B cell (primary cell): Measurements from ENCODE around the gene CTNNBL1. TPM values are rescaled to one million over a fixed set of nuclear protein-coding genes. Genes with fewer than 3 reads are reported as not detected.

Experiments used
- ATAC-seq: fragments of 200-7000 bp; cut with Tn5 transposase; one replicate; pipeline ENCODE4 v1.10.0; 2021; ENCODE audit warnings: low read depth, mild to moderate bottlenecking, moderate number of reproducible peaks, moderate library complexity
- CTCF ChIA-PET: fragments of 350-600 bp; sonication (Branson Sonifier 250); formaldehyde crosslinking; loops from one replicate; lab custom pipeline; 2021; ENCODE audit warnings: antibody characterized with exemption, inconsistent platforms; lab: Charles Lee
- POLR2A ChIA-PET: fragments of 350-600 bp; sonication (Branson Sonifier 250); formaldehyde crosslinking; loops from one replicate; lab custom pipeline; 2021; ENCODE audit warnings: antibody characterized with exemption; lab: Charles Lee
- DNase-seq: peaks from one replicate; pipeline ENCODE4 v3.0.0; 2013
- H2AFZ ChIP-seq: 2 replicates; pipeline ENCODE4 v1.6.1; 2012; ENCODE audit warnings: mild to moderate bottlenecking, low read depth, low read length; ENCODE audit not compliant: insufficient read depth, poor library complexity, severe bottlenecking
- H3K27ac ChIP-seq, 2 donors: 1 replicate in 1 of 2; 2 replicates in 1 of 2; pipeline ENCODE4 v1.5.1; 2012 to 2013; ENCODE audit warnings: low read length in 2 of 2, mild to moderate bottlenecking in 2 of 2, moderate library complexity in 1 of 2
- H3K27me3 ChIP-seq, 4 experiments: fragments of 200-600 bp in 1 of 4; sonication (generic) in 1 of 4; replicated peaks in 1 of 4; 1 replicate in 2 of 4; 2 replicates in 2 of 4; pipeline versions ENCODE4 v1.6.1 to v1.7.0; 2013 to 2016; ENCODE audit warnings: low read length in 3 of 4, mild to moderate bottlenecking in 2 of 4, mixed read lengths in 1 of 4, moderate library complexity in 1 of 4; ENCODE audit not compliant: insufficient read depth in 4 of 4, control insufficient read depth in 3 of 4; ENCODE audit errors: control extremely low read depth in 1 of 4
- H3K36me3 ChIP-seq, 2 experiments: replicated peaks in 1 of 2; 1 replicate in 1 of 2; 2 replicates in 1 of 2; pipeline versions ENCODE4 v1.6.1 to v1.7.1; 2013; ENCODE audit warnings: low read length in 1 of 2; ENCODE audit not compliant: insufficient read depth in 2 of 2, control insufficient read depth in 1 of 2; ENCODE audit errors: control extremely low read depth in 1 of 2, extremely low read depth in 1 of 2
- H3K4me1 ChIP-seq, 2 donors: fragments of 200-600 bp in 1 of 2; sonication (generic) in 1 of 2; 1 replicate in 1 of 2; 2 replicates in 1 of 2; pipeline versions ENCODE4 v1.5.1 to v1.6.1; 2013 to 2017; ENCODE audit warnings: low read length in 2 of 2; ENCODE audit not compliant: control insufficient read depth in 2 of 2, insufficient read depth in 2 of 2
- H3K4me2 ChIP-seq: replicated peaks from 2 replicates; pipeline ENCODE3; 2012; ENCODE audit warnings: mild to moderate bottlenecking, low read depth, low read length; ENCODE audit not compliant: poor library complexity, severe bottlenecking
- H3K4me3 ChIP-seq, 5 experiments: fragments of 200-600 bp in 1 of 5; sonication (generic) in 1 of 5; 1 replicate in 3 of 5; 2 replicates in 2 of 5; pipeline versions ENCODE4 v1.5.1 to v1.7.0; 2011 to 2016; ENCODE audit warnings: low read length in 4 of 5, mild to moderate bottlenecking in 4 of 5, low read depth in 2 of 5, control low read depth in 1 of 5, moderate library complexity in 1 of 5; ENCODE audit not compliant: insufficient read depth in 1 of 5; ENCODE audit errors: control extremely low read depth in 1 of 5, extremely low read depth in 1 of 5
- H3K79me2 ChIP-seq: fragments of 200-600 bp; sonication (generic); one replicate; pipeline ENCODE4 v1.6.0; 2016; ENCODE audit warnings: low read length; ENCODE audit not compliant: control insufficient read depth, insufficient read depth
- H3K9ac ChIP-seq: fragments of 200-600 bp; sonication (generic); 2 replicates; pipeline ENCODE4 v1.6.1; 2017; ENCODE audit warnings: mild to moderate bottlenecking, low read length, moderate library complexity
- H3K9me3 ChIP-seq, 3 donors: one replicate each; pipeline versions ENCODE4 v1.6.1 to v1.7.1; 2013; ENCODE audit warnings: low read length in 2 of 3; ENCODE audit not compliant: control insufficient read depth in 2 of 3, insufficient read depth in 1 of 3; ENCODE audit errors: control extremely low read depth in 1 of 3
- H4K20me1 ChIP-seq: 2 replicates; pipeline ENCODE4 v1.6.0; 2012; ENCODE audit warnings: mild to moderate bottlenecking, low read length; ENCODE audit not compliant: insufficient read depth, control insufficient read depth, poor library complexity, severe bottlenecking
- H3K27ac Mint-ChIP-seq: one replicate; pipeline ENCODE4 v1.8.0; 2021; ENCODE audit warnings: mixed read lengths
- H3K27me3 Mint-ChIP-seq: one replicate; pipeline ENCODE4 v1.8.0; 2021; ENCODE audit warnings: mixed read lengths
- H3K4me1 Mint-ChIP-seq: one replicate; pipeline ENCODE4 v1.8.0; 2021; ENCODE audit warnings: mixed read lengths
- H3K4me3 Mint-ChIP-seq: one replicate; pipeline ENCODE4 v1.8.0; 2021; ENCODE audit warnings: mixed read lengths
- H3K9me3 Mint-ChIP-seq: one replicate; pipeline ENCODE4 v1.8.0; 2022; ENCODE audit warnings: mixed read lengths; ENCODE audit not compliant: insufficient read depth
- CTCF ChIP-seq: fragments of 200-600 bp; IDR thresholded peaks from one replicate; pipeline ENCODE4 v1.8.0; 2022; ENCODE audit warnings: antibody characterized with exemption, mild to moderate bottlenecking
- EZH2 ChIP-seq: IDR thresholded peaks from 2 replicates; pipeline ENCODE4 v1.6.1; 2012; ENCODE audit warnings: borderline replicate concordance, low read depth, mild to moderate bottlenecking, moderate library complexity, low read length; ENCODE audit not compliant: insufficient read depth, poor library complexity, severe bottlenecking
- WGBS: methylation state at CpG from one replicate; pipeline ENCODE4 v1.1.5; 2013; ENCODE audit warnings: missing lambda C conversion rate; ENCODE audit not compliant: insufficient coverage; 5-methylcytosine and 5-hydroxymethylcytosine counted together
- intact Hi-C: fragments of 100-400 bp; cut with micrococcal nuclease; formaldehyde crosslinking; loops from one replicate; pipeline ENCODE4 v1.10.0; 2022
- polyA plus RNA-seq: library from polyadenylated mRNA; depleted of rRNA; stranded (reverse); fragments of >200 nt; gene quantifications from 2 replicates; pipeline ENCODE4 v1.2.3, GENCODE V29; 2012
- total RNA-seq, 2 donors: library from RNA; stranded (reverse); fragments of 120-200 nt in 1 of 2; gene quantifications; 1 replicate in 1 of 2; 2 replicates in 1 of 2; pipeline versions ENCODE4 v1.2.3 to v1.2.4, GENCODE V29; 2013 to 2022

The CTNNBL1 gene
- total and polyA plus RNA-seq, 2 donors (not counting 1 experiment from before 2014, with no cell fraction given) = 25.3 to 64.7 TPM

- TF ChIP-seq EZH2 (no peak), CTCF (no peak)
- no peaks in the 10 kb centered on the region for H3K9me3 ChIP-seq
- H3K4me1 Mint-ChIP-seq = no peaks in the 10 kb centered on the region
- H3K79me2 ChIP-seq = no peaks in the 10 kb centered on the region
- no peaks in the 10 kb centered on the region for H4K20me1 ChIP-seq
- no peak overlapping the region for H3K27ac ChIP-seq
- peaks cover 1 to 64% of the 10 kb centered on the region in 2 experiments for H3K36me3 ChIP-seq
- no peak overlapping the region for H3K4me3 Mint-ChIP-seq
- H3K27me3 ChIP-seq = no peaks in the 10 kb centered on the region
- POLR2A ChIA-PET = no interaction called here
- no peak overlapping the region for H3K4me2 ChIP-seq
- no peaks in the 10 kb centered on the region for H3K9me3 Mint-ChIP-seq
- H3K27ac Mint-ChIP-seq = peak overlapping the region; percentile 16
- no peak overlapping the region for H2AFZ ChIP-seq
- CTCF ChIA-PET = no interaction called here
- H3K4me1 ChIP-seq = no peaks in the 10 kb centered on the region
- no peak overlapping the region for H3K4me3 ChIP-seq
- DNase-seq (no peak), ATAC-seq (no peak)
- WGBS = 87% methylated on average over 11 of the region's 11 CpGs
- no peaks in the 10 kb centered on the region for H3K27me3 Mint-ChIP-seq
- no peak overlapping the region for H3K9ac ChIP-seq
- intact Hi-C loops = no loop called here
Measured at GRCh38 chr20:37870294-37870693, 176.5 kb downstream of the CTNNBL1 start.

GRCh38 chr20:37871751-37872150, 177.9 kb downstream of the CTNNBL1 start:
- CTCF ChIA-PET = no interaction called here
- Histone ChIP-seq H3K4me2 (no peak overlapping the region), H3K79me2 (no peaks in the 10 kb centered on the region), H3K9ac (no peak overlapping the region), H3K9me3 (no peaks in the 10 kb centered on the region), H3K4me3 (no peak overlapping the region), H4K20me1 (no peaks in the 10 kb centered on the region), H3K36me3 (peaks cover 0 to 57% of the 10 kb centered on the region in 2 experiments), H3K27ac (no peak overlapping the region), H3K27me3 (no peaks in the 10 kb centered on the region), H3K4me1 (no peaks in the 10 kb centered on the region), H2AFZ (no peak overlapping the region)
- Mint-ChIP-seq H3K9me3 (no peaks in the 10 kb centered on the region), H3K4me3 (no peak overlapping the region), H3K27me3 (no peaks in the 10 kb centered on the region), H3K4me1 (no peaks in the 10 kb centered on the region), H3K27ac (no peak overlapping the region)
- TF ChIP-seq EZH2 (no peak), CTCF (no peak)
- DNase-seq (no peak), ATAC-seq (no peak)
- WGBS = 95% methylated on average over 10 of the region's 13 CpGs
- intact Hi-C loops = no loop called here
- POLR2A ChIA-PET = no interaction called here
